Measurements from ENCODE around the gene FRMD5.

DNA sequence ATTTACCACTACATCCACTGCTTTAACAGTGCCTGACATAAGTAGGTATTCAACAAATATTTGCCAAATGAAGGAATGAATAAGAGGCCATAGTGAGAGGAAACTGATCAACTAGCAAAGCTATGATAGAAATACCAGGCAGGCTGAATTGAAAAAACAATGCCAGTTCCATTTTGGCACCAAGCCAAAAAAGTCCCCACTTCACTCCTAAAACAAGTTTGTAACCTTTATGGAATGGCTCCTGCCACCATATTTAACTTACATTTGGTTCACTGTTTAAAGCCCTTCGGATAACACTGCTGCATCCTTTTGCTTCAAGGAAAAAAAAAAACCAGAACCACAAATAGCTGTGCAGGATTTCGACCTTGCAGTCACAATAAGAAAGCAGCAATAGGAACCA is 166.1 kb downstream of the FRMD5 start:
- TF ChIP-seq, protein P1, sequence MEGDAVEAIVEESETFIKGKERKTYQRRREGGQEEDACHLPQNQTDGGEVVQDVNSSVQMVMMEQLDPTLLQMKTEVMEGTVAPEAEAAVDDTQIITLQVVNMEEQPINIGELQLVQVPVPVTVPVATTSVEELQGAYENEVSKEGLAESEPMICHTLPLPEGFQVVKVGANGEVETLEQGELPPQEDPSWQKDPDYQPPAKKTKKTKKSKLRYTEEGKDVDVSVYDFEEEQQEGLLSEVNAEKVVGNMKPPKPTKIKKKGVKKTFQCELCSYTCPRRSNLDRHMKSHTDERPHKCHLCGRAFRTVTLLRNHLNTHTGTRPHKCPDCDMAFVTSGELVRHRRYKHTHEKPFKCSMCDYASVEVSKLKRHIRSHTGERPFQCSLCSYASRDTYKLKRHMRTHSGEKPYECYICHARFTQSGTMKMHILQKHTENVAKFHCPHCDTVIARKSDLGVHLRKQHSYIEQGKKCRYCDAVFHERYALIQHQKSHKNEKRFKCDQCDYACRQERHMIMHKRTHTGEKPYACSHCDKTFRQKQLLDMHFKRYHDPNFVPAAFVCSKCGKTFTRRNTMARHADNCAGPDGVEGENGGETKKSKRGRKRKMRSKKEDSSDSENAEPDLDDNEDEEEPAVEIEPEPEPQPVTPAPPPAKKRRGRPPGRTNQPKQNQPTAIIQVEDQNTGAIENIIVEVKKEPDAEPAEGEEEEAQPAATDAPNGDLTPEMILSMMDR (optimal IDR thresholded peaks at IDR 0.05 in 1 of 3, IDR thresholded peaks at IDR 0.05 in 1 of 3, conservative IDR thresholded peaks at IDR 0.05 in 1 of 3; ENCODE audit: extremely low read depth in 1 of 3, insufficient read depth in 2 of 3, low read length in 3 of 3) = no peak
- TF ChIP-seq EZH2 (IDR thresholded peaks at IDR 0.05; ENCODE audit: low read length) = no peak

Measured in keratinocyte (primary cell).